ENCODE results near the gene RNF212.

The RNF212 gene

DNA sequence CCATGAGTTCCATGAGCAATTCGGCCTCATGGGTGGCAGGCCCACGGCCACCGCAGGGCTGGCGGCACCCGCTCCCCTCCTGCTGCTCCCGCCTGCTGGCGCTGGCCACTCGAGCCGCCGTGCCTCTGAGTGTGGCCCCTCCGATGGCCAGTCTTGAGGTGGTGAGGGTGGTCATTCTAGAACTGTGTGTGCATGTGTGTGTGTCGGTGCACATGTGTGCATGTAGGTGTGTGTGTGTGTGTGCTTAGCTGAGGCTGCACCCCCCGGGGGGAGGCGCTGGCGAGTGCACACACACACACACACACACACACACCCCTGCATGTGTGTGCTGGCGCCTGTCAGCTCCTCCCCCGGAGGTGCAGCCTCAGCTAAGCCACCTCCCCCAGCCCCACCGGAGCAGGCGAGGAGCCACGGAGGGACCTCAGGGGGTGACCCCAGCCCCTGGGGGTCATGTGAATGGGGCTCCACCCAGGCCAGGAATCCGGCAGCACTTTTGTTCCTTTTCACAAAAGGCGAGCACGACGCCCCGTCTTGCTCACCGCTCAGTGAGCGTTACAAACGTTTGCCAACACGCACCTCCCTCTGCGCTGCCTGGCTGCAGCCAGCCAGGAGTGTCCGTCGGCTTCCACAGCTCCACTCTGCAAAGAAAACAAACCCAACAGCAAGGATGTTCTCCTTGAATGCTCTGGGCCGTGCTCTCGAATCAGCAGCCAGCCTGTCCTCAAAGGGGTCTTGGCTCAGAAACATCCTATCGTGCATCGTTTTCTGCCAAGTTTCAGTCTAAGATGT, 72.0 kb downstream of the RNF212 start:
- H3K27ac ChIP-seq = peak overlapping the region; percentile 69

DNA sequence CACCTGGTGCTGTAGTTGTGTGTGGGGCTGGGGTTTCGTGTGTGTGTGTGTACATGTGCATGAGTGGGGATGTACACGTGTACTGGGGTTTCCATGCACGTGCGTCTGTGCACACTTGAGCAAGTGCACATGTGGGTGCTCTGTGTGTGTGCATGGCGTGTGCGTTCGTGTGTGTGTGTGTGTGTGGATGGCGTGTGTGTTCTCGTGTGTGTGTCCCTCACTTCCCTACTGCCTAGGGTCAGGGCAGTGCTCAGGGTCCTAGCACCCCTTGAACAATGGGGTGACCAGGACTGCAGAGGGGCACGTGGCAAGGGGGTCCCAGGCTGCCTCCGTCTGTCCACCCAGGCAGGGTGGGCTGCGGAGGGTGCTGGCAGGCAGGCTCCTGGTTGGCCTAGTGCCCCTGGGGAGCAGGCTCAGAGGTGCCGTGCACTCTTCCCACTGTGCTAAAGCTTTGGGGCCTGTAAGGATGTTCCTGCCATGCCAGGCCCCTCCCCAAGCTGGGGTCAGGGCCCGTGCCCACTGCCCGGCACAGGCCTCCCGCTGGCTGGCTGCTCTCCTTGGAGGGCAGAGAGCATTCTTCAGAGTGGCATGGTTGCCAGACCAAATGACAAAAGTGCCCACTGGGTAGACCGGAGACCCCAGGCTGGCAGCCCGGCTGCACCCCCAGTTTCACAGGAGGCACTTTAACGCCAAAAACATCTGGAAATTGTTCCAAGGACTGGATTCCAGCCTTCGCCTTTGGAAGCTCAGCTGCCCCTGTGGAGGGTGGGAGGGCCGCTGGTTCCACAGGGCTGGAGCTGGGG, 72.8 kb downstream of the RNF212 start:
- peak overlapping the region; percentile 69 for H3K27ac ChIP-seq
- TF ChIP-seq, protein P1, sequence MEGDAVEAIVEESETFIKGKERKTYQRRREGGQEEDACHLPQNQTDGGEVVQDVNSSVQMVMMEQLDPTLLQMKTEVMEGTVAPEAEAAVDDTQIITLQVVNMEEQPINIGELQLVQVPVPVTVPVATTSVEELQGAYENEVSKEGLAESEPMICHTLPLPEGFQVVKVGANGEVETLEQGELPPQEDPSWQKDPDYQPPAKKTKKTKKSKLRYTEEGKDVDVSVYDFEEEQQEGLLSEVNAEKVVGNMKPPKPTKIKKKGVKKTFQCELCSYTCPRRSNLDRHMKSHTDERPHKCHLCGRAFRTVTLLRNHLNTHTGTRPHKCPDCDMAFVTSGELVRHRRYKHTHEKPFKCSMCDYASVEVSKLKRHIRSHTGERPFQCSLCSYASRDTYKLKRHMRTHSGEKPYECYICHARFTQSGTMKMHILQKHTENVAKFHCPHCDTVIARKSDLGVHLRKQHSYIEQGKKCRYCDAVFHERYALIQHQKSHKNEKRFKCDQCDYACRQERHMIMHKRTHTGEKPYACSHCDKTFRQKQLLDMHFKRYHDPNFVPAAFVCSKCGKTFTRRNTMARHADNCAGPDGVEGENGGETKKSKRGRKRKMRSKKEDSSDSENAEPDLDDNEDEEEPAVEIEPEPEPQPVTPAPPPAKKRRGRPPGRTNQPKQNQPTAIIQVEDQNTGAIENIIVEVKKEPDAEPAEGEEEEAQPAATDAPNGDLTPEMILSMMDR (conservative IDR thresholded peaks at IDR 0.05) = no peak

More for the DNA sequence above, 72.0 kb downstream of the RNF212 start:
- TF ChIP-seq, protein P1 (conservative IDR thresholded peaks at IDR 0.05) = peak; percentile 5; the same call in 1 of the 2 replicates

DNA sequence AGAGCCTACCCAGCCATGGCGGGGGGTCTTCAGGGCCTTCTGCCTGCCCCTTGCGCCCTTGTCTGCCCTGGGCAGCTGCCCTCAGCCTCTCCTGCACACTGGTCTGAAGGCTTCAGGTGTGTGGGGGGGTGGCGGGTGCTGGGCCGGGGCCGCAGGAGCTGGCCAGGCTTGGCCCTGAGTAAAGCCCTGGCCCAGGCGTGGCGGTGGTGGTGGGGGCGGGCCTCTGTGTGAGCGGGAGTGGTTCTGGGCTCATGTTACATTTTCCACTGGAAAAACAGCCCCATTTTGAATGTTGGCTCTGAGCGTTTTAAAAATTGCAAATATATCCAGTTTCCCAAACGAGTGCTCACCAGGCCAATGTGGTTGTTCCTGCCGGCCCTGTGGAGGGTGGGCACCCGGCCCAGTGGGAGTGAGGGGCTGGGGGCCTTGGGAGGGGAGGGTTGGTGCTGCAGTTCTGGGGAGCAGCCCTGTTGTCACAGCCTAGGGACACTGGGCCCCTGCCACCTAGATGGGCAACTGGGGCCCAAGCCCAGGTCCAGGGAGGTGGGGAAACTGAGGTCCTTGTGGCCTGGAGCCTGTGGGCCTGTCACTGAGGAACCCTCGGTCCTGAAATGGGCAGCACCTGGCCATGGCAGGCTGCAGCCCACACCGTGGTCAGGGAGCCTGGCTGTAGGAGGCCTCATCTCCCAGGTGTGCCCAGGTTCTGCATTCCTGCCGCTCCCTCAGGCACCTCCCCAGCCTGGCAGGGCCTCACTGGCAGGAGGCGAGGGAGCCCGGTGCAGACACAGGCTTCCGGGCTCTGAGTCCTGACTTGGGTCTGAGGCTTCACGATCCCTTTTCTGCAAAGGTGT, 73.6 kb downstream of the RNF212 start:
- H3K27ac ChIP-seq = peak overlapping the region; percentile 36
- TF ChIP-seq, protein P1 (conservative IDR thresholded peaks at IDR 0.05) = no peak

DNA sequence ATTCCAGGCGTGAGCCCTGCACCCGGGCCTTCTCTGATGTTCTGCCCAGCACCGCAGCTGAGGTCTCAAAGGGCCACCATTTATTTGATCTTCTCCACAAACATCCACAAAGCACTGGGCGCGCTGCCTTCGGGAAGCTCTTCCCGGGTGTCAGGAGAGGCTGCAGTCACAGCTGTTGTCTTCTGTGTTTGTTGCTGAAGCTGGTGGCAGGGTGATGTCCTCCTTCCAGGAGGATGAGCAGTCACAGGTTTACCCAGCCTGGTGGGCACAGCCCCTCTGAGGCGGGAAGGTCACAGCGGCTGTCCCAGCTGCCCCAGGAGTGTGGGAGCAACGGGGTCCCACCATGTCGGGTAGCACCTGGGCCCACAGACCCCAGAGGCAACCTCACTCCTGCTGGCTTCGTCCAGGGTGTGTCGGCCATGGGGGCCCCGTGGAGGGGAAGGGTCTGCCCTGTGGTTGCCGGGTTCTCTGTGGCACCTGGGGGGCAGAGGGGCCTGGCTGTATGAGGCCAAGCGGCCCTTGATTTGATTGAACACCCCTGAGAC, 74.3 kb downstream of the RNF212 start:
- H3K27ac ChIP-seq = peak overlapping the region; percentile 36
- TF ChIP-seq, protein P1 (conservative IDR thresholded peaks at IDR 0.05) = no peak

DNA sequence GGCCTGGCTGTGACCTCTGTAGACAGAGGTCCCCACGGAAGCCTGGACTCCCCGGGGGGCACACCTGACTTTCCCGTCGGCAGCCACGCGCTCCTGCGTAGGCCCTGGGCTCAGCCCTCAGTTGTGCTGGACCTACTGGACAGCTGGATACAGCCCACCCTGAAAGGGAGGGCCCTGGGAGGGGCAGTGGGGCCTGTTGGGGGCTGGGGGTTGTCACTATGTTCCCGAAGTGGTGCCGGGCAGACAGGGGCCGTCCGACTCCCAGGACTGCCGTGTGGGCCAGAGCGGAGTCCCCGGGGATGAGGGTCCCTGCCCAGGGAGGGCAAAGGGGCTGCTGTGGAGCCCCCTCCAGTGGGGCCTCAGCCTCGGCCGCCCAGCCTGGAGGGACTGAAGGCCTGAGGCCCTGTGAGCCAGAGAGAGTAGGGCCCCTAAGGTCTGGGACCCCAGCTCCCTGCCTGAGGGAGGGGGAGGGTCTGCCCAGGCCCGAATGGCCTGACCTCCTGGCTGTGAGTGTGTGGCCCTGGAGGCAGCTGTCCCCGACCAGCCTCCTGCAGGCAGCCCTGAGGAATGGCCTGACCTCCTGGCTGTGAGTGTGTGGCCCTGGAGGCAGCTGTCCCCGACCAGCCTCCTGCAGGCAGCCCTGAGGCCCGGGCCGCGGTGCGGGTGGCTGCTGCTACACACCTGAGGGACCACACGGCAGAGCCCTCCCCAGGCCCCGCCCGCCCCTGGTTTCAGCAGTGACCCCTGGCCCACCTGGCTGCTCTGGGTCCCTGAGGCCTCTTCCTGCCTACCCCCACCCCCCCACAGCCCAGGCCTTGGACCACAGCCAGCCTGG, 76.2 kb downstream of the RNF212 start:
- H3K27ac ChIP-seq = no peak overlapping the region
- TF ChIP-seq, protein P1 (conservative IDR thresholded peaks at IDR 0.05) = no peak

DNA sequence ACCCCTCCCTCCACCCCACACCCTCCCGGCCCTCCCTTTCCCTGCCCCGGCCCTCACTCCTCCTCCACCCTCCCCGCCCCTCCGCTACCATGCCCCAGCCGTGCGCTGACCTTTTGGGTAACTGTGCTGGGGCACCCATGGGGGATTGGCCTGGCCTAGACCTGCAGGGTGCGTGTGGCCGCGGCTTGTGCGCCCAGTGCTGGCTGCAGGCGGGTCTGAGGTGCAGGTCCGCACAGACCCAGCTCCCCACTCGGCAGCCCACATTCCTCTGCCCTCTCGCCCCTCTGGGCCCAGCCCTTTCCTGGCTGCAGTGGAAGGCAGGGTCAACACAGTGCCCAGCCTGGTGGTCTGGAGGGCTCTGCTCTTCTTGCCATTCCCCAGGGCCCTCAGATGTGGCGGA, 77.3 kb downstream of the RNF212 start:
- no peak overlapping the region for H3K27ac ChIP-seq
- TF ChIP-seq, protein P1 (conservative IDR thresholded peaks at IDR 0.05) = no peak

All from VCaP (cell line).